VCaP (cell line): ENCODE measurements around the gene CD2.

Experiments used
- H3K27ac ChIP-seq: fragments of 450-650 bp; 2 replicates; pipeline ENCODE4 v1.5.1; 2017
- TF ChIP-seq, protein P1 (sequence below): fragments of 450-650 bp; conservative IDR thresholded peaks from 2 replicates; pipeline ENCODE4 v1.5.1; 2017; ENCODE audit warnings: mild to moderate bottlenecking, moderate library complexity

The CD2 gene

DNA sequence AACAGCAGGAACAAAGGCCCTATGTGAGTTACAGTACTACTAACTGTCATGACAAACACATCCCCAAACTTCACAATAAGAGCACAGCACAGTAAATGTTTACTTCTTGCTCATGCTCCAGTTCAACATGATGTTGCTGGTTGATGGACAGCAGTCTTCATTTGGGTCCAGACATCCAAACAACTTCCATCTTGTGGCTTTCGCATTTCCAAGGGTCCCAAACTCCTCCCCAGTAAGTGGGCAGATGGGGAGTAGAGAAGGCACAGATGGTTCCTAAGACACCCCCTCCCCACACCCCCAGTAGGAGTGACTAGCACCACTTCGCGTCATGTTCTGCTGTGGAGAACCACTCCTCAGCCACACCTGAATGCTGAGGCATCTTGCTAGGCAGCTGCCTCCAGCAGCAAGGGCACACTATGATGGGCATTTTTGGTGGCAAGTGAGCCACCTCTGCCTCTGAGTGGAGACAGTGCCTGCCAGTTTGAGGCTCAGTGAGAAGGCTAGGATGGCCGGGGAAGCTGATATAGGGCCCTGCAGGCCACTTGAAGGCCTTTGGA lies 32.7 kb upstream of the CD2 start:
- H3K27ac ChIP-seq = no peak overlapping the region
- TF ChIP-seq, protein P1, sequence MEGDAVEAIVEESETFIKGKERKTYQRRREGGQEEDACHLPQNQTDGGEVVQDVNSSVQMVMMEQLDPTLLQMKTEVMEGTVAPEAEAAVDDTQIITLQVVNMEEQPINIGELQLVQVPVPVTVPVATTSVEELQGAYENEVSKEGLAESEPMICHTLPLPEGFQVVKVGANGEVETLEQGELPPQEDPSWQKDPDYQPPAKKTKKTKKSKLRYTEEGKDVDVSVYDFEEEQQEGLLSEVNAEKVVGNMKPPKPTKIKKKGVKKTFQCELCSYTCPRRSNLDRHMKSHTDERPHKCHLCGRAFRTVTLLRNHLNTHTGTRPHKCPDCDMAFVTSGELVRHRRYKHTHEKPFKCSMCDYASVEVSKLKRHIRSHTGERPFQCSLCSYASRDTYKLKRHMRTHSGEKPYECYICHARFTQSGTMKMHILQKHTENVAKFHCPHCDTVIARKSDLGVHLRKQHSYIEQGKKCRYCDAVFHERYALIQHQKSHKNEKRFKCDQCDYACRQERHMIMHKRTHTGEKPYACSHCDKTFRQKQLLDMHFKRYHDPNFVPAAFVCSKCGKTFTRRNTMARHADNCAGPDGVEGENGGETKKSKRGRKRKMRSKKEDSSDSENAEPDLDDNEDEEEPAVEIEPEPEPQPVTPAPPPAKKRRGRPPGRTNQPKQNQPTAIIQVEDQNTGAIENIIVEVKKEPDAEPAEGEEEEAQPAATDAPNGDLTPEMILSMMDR = no peak

DNA sequence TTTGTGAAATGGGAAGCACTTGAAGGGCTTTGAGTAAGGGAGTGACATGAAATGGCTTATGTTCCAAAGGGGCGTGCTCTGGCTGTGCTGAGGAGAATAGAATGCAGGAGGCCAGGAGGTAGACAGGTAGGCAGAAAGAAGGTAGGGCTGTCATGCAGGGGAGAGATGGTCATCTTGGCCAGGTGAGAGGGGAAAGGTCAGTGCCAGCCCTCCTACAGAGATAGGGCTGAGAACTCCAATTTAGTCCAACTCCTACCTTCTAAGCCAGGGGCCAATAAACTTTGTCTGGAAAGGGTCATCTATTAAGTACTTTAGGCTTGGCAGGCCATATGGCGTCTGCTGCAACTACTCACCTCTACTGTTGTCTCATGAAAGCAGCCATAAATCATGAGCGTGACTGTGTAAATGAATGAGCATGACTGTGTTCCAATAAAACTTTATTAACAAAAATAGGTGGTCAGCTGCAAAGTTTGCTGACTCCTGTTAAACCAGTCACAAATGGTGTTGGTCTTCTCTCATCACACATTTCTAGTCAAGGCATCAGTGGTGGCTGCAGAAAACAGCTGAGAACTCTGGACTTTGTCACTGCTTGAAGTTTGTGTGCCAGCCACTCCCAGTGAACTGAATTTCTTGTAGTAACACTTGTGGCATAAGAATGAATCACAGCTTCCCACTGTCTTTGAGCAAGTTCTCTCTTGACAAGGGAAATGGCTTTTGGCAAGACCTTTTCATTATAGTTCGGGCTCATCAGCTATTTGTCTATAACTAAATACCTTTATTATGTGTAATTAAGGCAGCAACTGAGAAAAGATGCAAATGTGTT lies 32.0 kb upstream of the CD2 start:
- no peak overlapping the region for H3K27ac ChIP-seq
- TF ChIP-seq, protein P1 = no peak

DNA sequence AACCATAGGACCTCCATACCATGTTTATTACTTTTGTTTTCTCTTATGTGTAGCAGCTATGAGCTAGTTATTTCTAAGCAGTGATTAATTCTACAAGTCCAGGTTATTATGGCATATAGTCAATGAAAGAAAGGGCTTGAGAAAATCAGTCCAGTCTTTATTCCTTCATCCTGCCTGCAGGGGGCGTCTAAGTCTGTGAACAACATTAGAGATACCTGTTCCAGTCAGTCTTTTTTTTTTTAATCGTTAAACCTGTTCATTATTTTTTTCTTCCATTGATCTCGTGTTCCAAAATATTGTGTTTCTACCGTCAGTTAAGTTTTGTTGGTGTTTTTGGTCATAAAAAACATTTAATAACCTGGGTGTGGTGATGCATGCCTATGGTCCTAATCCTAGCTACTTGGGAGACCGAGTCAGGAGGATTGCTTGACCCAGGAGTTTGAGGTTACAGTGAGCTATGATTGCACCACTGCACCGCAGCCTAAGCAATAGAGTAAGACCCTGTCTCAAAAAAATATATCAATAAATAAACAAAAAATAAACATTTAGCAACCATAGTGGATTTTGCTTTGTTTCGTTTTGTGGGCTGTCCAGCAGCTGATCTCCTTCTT lies 29.4 kb upstream of the CD2 start:
- H3K27ac ChIP-seq = no peak overlapping the region
- TF ChIP-seq, protein P1 = peak; percentile 86

DNA sequence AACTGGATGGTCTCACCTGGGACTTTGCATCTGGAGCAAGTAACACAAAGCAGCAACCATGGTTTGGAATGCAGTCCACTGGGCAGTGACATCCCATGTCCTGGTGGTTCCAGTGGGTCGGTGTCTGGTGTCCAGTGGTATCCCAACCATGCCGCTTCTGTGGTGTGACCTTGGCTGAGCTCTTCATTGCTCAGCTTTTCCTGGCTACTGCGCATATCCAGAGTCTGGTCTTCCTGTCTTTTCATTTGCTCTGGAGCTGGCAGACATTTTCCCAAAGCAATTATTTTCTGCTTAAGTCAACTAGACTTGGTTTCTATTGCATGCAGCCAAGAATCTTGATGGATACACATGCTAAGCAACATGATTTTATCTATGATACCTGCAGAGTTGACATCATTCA lies 28.4 kb upstream of the CD2 start:
- TF ChIP-seq, protein P1 = no peak
- H3K27ac ChIP-seq = no peak overlapping the region

DNA sequence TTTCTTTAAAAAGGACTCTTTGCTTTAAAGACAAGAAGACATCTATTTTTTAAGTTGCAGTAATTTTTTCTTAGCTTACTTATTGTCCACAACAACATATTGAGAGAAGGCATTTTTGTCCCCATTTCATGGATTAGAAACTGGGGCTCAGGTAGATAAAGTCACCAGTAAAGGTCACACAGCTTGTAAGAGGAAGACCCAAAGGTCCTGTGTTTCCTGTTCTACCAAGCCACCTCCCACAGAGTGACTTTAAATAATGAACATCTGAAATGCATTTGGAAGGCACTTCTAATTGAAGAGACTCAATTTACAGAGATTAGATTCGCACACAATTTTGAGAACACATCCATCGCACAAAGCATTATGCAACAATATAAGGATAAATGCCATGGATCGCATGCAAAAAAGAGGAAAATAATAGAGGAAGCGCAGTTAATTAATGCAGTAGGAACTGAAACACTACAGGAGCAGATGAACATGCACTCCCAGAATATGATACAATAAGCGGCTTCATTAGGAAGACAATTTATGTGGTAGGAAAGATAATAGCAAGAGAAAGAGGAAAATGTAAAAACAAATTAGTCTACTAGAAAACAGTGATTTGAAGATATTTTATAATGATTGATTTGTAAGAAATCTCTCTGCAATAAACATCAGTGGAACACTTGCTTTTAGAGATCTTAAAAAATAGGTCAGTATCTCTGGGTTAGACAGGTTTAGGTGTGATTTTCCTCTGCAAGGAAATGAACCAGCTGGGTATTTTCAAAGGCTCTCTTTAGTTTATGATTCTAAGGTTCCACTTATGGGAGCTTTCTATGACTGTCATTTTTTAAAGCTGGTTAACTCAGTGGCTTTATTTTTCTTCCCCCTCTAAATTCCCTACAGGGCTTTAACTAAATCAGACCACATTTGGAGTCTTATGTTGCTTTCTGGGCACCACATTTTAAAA lies 27.1 kb upstream of the CD2 start:
- H3K27ac ChIP-seq = no peak overlapping the region
- TF ChIP-seq, protein P1 = no peak

DNA sequence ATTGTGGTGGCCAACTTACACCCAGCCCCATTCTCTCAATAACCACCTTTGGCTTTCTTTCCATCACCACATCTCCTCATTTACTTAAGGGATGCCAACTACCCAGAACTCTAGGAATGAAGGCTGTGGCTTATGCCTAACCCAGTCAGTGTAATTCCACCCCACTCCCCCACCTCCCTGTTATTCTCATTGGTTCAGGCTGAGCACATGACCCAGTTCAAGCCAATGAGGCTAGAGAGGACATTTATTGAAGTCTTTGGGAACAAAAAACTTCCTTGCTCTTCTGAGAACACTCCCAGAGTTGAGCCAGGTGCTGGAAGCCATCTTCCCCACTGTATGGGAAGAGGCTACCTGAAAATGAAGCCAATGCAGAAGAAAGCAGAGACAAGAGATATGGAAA lies 22.8 kb upstream of the CD2 start:
- no peak overlapping the region for H3K27ac ChIP-seq
- TF ChIP-seq, protein P1 = no peak
